ENCODE data around the gene GOLGA6A. TPM values are rescaled to one million over a fixed set of nuclear protein-coding genes. Genes with fewer than 3 reads are reported as not detected.

Gene GOLGA6A
- total RNA-seq, 1 donor: not detected

DNA sequence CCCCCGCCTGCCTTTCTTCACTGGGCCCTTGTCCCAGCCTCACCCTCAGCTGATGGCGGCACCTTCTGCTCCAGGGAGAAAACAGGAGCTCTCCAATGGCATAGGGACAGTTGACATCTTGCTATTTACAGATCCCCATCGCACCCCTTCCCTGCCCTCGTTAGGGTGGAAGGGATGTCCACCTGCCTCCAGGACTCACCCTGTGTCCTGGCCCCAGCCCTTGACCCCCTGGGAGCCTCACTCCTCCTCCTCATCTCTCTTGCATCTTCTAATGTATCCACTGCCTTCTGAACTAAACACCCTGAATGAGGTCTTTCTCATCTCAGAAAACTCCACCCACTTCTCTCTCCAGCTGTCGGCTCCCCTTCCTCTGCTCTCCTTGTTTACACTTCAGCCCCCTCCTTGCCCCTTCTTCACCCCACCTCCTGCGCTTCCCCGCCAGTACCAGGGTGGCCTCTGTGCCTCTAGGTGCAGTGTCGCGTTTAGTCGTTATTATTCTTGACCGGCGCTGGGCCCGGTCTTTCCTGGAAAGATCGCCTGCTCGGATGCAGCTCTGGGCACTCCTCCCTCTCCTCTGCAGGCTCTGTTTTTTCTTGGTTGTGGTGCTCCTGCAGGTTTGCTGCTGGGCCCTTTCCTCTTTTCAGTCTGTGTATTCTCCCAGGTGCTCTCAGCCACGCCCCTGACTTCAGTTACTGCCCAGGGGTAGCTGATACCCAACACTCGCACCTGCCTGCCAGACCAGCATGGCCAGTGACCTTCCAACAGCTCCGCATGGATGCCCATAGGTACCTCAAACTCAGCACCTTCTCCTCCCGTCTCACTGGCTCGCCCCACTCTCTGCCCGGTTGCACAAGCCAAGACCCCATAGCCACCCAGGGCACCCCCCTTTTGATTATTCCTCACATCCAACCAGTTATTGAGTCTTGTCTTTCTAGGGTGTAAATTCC, 44.9 kb downstream of the GOLGA6A start:
- H2AFZ ChIP-seq (ENCODE audit: low read length): no peak overlapping the region
- no peaks in the 10 kb centered on the region for H3K27me3 ChIP-seq (ENCODE audit: insufficient read depth, low read length)
- H3K79me2 ChIP-seq (ENCODE audit: insufficient read depth, low read length): peaks cover 3% of the 10 kb centered on the region
- peaks cover 58% of the 10 kb centered on the region for H3K36me3 ChIP-seq (ENCODE audit: insufficient read depth, low read length)
- TF ChIP-seq, protein P1, sequence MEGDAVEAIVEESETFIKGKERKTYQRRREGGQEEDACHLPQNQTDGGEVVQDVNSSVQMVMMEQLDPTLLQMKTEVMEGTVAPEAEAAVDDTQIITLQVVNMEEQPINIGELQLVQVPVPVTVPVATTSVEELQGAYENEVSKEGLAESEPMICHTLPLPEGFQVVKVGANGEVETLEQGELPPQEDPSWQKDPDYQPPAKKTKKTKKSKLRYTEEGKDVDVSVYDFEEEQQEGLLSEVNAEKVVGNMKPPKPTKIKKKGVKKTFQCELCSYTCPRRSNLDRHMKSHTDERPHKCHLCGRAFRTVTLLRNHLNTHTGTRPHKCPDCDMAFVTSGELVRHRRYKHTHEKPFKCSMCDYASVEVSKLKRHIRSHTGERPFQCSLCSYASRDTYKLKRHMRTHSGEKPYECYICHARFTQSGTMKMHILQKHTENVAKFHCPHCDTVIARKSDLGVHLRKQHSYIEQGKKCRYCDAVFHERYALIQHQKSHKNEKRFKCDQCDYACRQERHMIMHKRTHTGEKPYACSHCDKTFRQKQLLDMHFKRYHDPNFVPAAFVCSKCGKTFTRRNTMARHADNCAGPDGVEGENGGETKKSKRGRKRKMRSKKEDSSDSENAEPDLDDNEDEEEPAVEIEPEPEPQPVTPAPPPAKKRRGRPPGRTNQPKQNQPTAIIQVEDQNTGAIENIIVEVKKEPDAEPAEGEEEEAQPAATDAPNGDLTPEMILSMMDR (IDR thresholded peaks at IDR 0.05; ENCODE audit: extremely low read depth, low read depth, low read length): no peak
- no peaks in the 10 kb centered on the region for H3K9me3 ChIP-seq (ENCODE audit: low read depth, low read length)
- H4K20me1 ChIP-seq (ENCODE audit: insufficient read depth, low read length): peaks cover 9% of the 10 kb centered on the region
- DNase-seq (ENCODE audit: insufficient read length, low spot score, missing footprints): peak; percentile 65
- no peak overlapping the region for H3K4me3 ChIP-seq (ENCODE audit: insufficient read depth, low read length)
- H3K27ac ChIP-seq (ENCODE audit: low read depth, low read length): no peak overlapping the region
- peaks cover 34% of the 10 kb centered on the region for H3K4me1 ChIP-seq (ENCODE audit: insufficient read depth, low read length)
- H3K4me2 ChIP-seq (ENCODE audit: insufficient read depth, low read length): no peak overlapping the region

DNA sequence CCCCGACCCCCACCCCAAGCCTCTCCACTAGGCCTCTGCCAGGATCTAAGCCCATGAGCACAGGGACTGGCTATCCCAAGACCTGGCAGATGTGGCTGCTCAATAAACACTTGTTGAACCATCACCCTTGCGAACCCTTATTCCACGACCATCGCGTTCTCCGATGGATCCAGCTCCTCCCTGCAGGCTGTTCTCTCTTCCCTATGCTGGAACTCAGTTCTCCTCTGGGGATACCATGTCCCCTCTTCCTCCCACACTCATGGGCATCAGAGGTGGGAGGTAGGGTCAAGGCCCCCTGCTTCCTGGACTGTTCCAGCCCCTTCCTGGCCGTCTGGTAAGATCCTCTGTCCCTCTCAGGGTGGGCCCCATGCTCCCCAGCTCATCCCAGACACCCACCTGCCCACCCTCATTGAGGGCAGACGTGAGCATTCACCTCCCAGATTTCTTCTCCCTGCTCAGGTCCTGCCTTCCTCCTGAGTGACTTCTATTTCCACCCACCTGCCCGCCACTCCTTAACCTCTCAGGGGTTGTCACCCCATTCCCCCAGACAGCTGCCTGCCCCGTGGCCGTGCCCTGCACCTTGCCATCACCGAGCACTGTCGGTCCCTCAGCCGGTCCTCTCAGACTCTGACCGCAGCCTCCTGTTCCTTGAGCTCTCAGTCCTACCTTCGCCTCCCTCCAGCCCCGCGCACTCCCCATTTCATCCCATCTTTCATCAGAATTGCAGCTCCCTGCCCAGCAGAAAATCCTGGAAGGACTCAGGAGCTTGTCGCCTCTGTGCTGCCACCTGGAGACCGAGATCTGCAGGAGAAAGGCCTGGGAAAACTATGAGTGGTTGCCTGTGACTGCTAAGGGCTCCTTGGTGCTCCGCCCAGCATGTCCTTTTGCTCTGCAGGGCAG, 45.8 kb downstream of the GOLGA6A start:
- Histone ChIP-seq H3K4me3 (ENCODE audit: insufficient read depth, low read length) (no peak overlapping the region), H3K27ac (ENCODE audit: low read depth, low read length) (no peak overlapping the region), H3K36me3 (ENCODE audit: insufficient read depth, low read length) (peaks cover 55% of the 10 kb centered on the region), H3K9me3 (ENCODE audit: low read depth, low read length) (no peaks in the 10 kb centered on the region), H3K79me2 (ENCODE audit: insufficient read depth, low read length) (peaks cover 3% of the 10 kb centered on the region), H4K20me1 (ENCODE audit: insufficient read depth, low read length) (peaks cover 9% of the 10 kb centered on the region), H3K27me3 (ENCODE audit: insufficient read depth, low read length) (no peaks in the 10 kb centered on the region), H2AFZ (ENCODE audit: low read length) (no peak overlapping the region), H3K4me1 (ENCODE audit: insufficient read depth, low read length) (peaks cover 32% of the 10 kb centered on the region), H3K4me2 (ENCODE audit: insufficient read depth, low read length) (no peak overlapping the region)
- peak; percentile 92 for DNase-seq (ENCODE audit: insufficient read length, low spot score, missing footprints)
- TF ChIP-seq, protein P1 (IDR thresholded peaks at IDR 0.05; ENCODE audit: extremely low read depth, low read depth, low read length): peak; percentile 58

DNA sequence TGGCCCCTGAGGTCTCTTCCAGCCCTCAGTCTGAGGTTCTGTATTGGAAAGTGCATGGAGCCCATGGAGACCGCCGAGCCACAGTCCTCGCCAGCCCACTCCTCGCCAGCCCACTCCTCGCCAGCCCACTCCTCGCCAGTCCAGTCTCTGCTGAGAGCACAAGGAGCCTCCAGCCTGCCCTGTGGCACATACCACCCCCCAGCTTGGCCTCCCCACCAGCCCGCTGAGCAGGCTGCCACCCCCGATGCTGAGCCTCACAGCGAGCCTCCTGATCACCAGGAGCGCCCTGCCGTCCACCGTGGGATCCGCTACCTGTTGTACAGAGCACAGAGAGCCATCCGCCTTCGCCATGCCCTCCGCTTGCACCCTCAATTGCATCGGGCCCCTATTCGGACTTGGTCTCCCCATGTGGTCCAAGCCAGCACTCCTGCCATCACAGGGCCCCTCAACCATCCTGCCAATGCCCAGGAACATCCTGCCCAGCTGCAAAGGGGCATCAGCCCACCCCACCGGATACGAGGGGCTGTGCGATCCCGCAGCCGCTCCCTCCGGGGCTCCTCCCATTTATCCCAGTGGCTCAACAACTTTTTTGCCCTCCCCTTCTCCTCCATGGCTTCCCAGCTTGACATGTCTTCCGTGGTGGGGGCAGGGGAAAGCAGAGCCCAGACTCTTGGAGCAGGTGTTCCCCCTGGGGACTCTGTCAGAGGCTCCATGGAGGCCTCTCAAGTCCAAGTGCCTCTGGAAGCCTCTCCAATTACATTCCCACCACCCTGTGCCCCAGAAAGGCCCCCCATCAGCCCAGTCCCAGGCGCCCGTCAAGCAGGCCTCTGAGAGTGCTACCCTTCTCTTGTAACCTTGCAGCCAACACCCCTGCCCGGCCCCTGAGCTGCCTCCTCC, 47.0 kb downstream of the GOLGA6A start:
- H3K4me2 ChIP-seq (ENCODE audit: insufficient read depth, low read length): no peak overlapping the region
- peaks cover 21% of the 10 kb centered on the region for H3K4me1 ChIP-seq (ENCODE audit: insufficient read depth, low read length)
- peaks cover 13% of the 10 kb centered on the region for H4K20me1 ChIP-seq (ENCODE audit: insufficient read depth, low read length)
- no peak overlapping the region for H2AFZ ChIP-seq (ENCODE audit: low read length)
- H3K36me3 ChIP-seq (ENCODE audit: insufficient read depth, low read length): peaks cover 53% of the 10 kb centered on the region
- TF ChIP-seq, protein P1 (IDR thresholded peaks at IDR 0.05; ENCODE audit: extremely low read depth, low read depth, low read length): no peak
- H3K4me3 ChIP-seq (ENCODE audit: insufficient read depth, low read length): no peak overlapping the region
- H3K27me3 ChIP-seq (ENCODE audit: insufficient read depth, low read length): no peaks in the 10 kb centered on the region
- H3K27ac ChIP-seq (ENCODE audit: low read depth, low read length): no peak overlapping the region
- peak; percentile 23 for DNase-seq (ENCODE audit: insufficient read length, low spot score, missing footprints)
- no peaks in the 10 kb centered on the region for H3K9me3 ChIP-seq (ENCODE audit: low read depth, low read length)
- H3K79me2 ChIP-seq (ENCODE audit: insufficient read depth, low read length): peaks cover 3% of the 10 kb centered on the region
